ENCODE results near the gene DNM3. TPM values are rescaled to one million over a fixed set of nuclear protein-coding genes. Genes with fewer than 3 reads are reported as not detected.

The DNM3 gene
- total and polyA plus RNA-seq, 2 of the 8 experiments (the other 6 are each of a cell fraction or from before 2014, with no cell fraction given), result 2.0 to 8.5 TPM

DNA sequence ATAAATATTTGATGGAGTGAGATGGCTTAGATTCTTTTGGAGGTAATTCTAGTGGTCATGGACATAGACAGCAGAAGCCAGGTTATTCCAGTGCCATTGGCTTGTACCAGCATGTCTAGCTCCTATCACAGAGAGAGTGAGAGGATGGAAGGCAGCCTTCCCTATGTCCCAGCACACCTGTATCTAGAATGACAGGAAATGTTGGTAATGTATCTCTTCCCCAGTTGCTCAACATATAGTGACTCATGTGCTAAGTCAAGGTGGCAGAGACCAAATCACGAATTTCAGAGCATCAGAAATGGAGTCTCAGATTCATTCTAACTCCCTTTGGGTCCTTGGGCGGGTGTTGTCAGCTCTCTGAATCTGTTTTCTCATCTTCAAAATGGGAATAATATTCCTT, 31.5 kb upstream of the DNM3 start:
- Histone ChIP-seq H3K4me3 (ENCODE audit: extremely low read depth in 1 of 4, insufficient read depth in 2 of 4, low read depth in 3 of 4, low read length in 4 of 4) (no peak overlapping the region), H3K4me2 (ENCODE audit: insufficient read depth in 1 of 2, low read depth in 2 of 2, low read length in 2 of 2) (no peak overlapping the region)

More for the DNA sequence above, 31.5 kb upstream of the DNM3 start:
- H3K9me3 ChIP-seq (ENCODE audit: insufficient read depth in 2 of 2, low read depth in 1 of 2, low read length in 1 of 2), result no peaks in the 10 kb centered on the region
- H4K20me1 ChIP-seq (replicated peaks in 1 of 2; ENCODE audit: control insufficient read depth in 1 of 2, insufficient read depth in 2 of 2, low read length in 2 of 2), result no peaks in the 10 kb centered on the region
- FAIRE-seq, result no peak
- no peak overlapping the region for H3K56ac ChIP-seq (replicated peaks; ENCODE audit: insufficient read length, low read depth, low read length)
- H2BK15ac ChIP-seq (ENCODE audit: low read length), result no peak overlapping the region
- H3K9ac ChIP-seq (replicated peaks in 1 of 4; ENCODE audit: extremely low read depth in 1 of 4, low read depth in 3 of 4, low read length in 3 of 4), result no peak overlapping the region
- no peaks in the 10 kb centered on the region for H3K23me2 ChIP-seq (ENCODE audit: low read depth, low read length)
- H3K23ac ChIP-seq (ENCODE audit: insufficient read length), result no peak overlapping the region
- WGBS, 2 experiments (ENCODE audit: extremely low coverage in 1 of 2, insufficient coverage in 1 of 2, insufficient read length in 1 of 2, insufficient replicate concordance in 2 of 2, low coverage in 1 of 2, low lambda C conversion rate in 2 of 2, missing lambda C conversion rate in 1 of 2), result 90% methylated on average over 2 of the region's 2 CpGs; no CpG with 5 or more reads in 1 of the 2 experiments
- H2BK20ac ChIP-seq (ENCODE audit: low read length), result no peak overlapping the region
- H2AK5ac ChIP-seq (ENCODE audit: low read depth, low read length), result no peak overlapping the region
- H3K36me3 ChIP-seq (ENCODE audit: control insufficient read depth in 2 of 4, insufficient read depth in 4 of 4, low read length in 3 of 4), result no peaks in the 10 kb centered on the region
- no peak for TF ChIP-seq CTBP2 (IDR thresholded peaks at IDR 0.05; ENCODE audit: borderline replicate concordance, insufficient read depth, insufficient read length, low read length)
- no peak overlapping the region for H2AFZ ChIP-seq (ENCODE audit: low read length)
- H4K91ac ChIP-seq (replicated peaks; ENCODE audit: insufficient read length, low read length), result no peak overlapping the region
- H2BK120ac ChIP-seq (replicated peaks; ENCODE audit: low read depth, low read length), result no peak overlapping the region
- H4K8ac ChIP-seq (ENCODE audit: extremely low read depth, insufficient read depth, low read length), result no peak overlapping the region
- H2BK5ac ChIP-seq (ENCODE audit: low read depth, low read length), result no peak overlapping the region
- no peak overlapping the region for H3K4ac ChIP-seq (replicated peaks; ENCODE audit: insufficient read length, low read depth, low read length)
- H2BK12ac ChIP-seq (ENCODE audit: low read depth, low read length), result no peak overlapping the region
- H3K79me2 ChIP-seq (ENCODE audit: control insufficient read depth in 1 of 2, insufficient read depth in 2 of 2, low read length in 2 of 2), result no peaks in the 10 kb centered on the region
- no peaks in the 10 kb centered on the region for H3K79me1 ChIP-seq (ENCODE audit: low read depth, low read length)
- no peak overlapping the region for H3K27ac ChIP-seq (ENCODE audit: low read depth, low read length)
- no peak for DNase-seq (ENCODE audit: low read depth in 1 of 2, low spot score in 2 of 2)
- no peaks in the 10 kb centered on the region; a peak in 1 of 7 replicates for H3K4me1 ChIP-seq (replicated peaks in 1 of 4; ENCODE audit: control insufficient read depth in 3 of 4, insufficient read depth in 4 of 4, low read length in 3 of 4)
- no peak overlapping the region for H4K5ac ChIP-seq (ENCODE audit: insufficient read length, low read depth, low read length)
- H3K14ac ChIP-seq (ENCODE audit: insufficient read length), result no peak overlapping the region
- POLR2A ChIA-PET (ENCODE audit: partially characterized antibody), result interaction anchor here (1.0 kb wide), 1 partner anchor 152 kb away, joined by 3 read pairs; no protein-coding TSS in a partner anchor
- no peak overlapping the region for H3K18ac ChIP-seq (ENCODE audit: extremely low read depth, low read length)
- CTCF ChIA-PET (ENCODE audit: partially characterized antibody), result interaction anchor here (1.3 to 16.4 kb wide), 5 partner anchors 9 to 234 kb away, joined by 3 to 694 read pairs (median 9); partner anchors contain the start of gene DNM3
- H3K27me3 ChIP-seq (replicated peaks in 1 of 4; ENCODE audit: control insufficient read depth in 3 of 4, extremely low read depth in 1 of 4, insufficient read depth in 3 of 4, low read length in 3 of 4), result no peaks in the 10 kb centered on the region

Measured in H1 (cell line).